ENCODE data around the gene ADAMTS8.

DNA sequence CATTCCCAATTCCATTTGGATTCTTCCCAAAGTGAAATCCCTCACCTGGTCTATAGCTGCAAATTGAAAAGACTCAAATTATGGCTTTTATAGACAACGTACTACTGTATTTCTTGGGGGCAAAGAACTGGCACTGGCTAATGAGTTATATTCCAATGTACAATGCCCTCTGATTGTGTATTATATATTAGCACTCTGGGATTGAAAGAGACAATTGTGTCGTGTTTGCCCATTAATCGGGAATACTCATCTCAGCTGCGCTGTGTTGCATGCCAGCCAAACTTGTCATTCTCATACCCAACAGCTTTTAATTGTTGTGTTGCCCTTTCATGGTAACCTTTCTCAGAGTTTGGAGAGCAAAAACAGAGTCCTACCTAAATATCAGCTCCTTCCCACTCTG, 58.7 kb downstream of the ADAMTS8 start:
- TF ChIP-seq, protein P1, sequence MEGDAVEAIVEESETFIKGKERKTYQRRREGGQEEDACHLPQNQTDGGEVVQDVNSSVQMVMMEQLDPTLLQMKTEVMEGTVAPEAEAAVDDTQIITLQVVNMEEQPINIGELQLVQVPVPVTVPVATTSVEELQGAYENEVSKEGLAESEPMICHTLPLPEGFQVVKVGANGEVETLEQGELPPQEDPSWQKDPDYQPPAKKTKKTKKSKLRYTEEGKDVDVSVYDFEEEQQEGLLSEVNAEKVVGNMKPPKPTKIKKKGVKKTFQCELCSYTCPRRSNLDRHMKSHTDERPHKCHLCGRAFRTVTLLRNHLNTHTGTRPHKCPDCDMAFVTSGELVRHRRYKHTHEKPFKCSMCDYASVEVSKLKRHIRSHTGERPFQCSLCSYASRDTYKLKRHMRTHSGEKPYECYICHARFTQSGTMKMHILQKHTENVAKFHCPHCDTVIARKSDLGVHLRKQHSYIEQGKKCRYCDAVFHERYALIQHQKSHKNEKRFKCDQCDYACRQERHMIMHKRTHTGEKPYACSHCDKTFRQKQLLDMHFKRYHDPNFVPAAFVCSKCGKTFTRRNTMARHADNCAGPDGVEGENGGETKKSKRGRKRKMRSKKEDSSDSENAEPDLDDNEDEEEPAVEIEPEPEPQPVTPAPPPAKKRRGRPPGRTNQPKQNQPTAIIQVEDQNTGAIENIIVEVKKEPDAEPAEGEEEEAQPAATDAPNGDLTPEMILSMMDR (IDR thresholded peaks at IDR 0.05), result no peak
- TF ChIP-seq EZH2 (IDR thresholded peaks at IDR 0.05) (no peak), EZH2phosphoT487 (IDR thresholded peaks at IDR 0.05) (no peak)
